IMR-90 (cell line): Measurements from ENCODE around the gene MBTPS1. TPM values are rescaled to one million over a fixed set of nuclear protein-coding genes. Genes with fewer than 3 reads are reported as not detected.

ENCODE experiments used
- ATAC-seq: fragments of 200-7000 bp; cut with Tn5 transposase; 2 replicates; pipeline ENCODE4 v1.9.1; 2020; ENCODE audit warnings: low read depth, mild to moderate bottlenecking, moderate library complexity
- BruUV-seq: library from RNA; stranded (reverse); fragments of 400-500 nt; replicated peaks from 2 replicates; lab custom pipeline; 2021; lab: Mats Ljungman, UMichigan
- CTCF ChIA-PET: fragments of 300-600 bp; formaldehyde crosslinking; extraction: SDS; loops from one replicate; lab custom pipeline; 2021; ENCODE audit warnings: antibody characterized with exemption; lab: Yijun Ruan, JAX
- POLR2A ChIA-PET: fragments of 300-600 bp; sonication (Branson Sonifier 250); formaldehyde crosslinking; loops from one replicate; lab custom pipeline; 2022; ENCODE audit warnings: antibody characterized with exemption; ENCODE audit not compliant: unreplicated experiment; lab: Charles Lee
- DNase-seq: peaks from one replicate; pipeline ENCODE4 v3.0.0; 2013
- H2AFZ ChIP-seq: replicated peaks from 2 replicates; pipeline ENCODE3; 2013; ENCODE audit warnings: low read length, mild to moderate bottlenecking; ENCODE audit not compliant: poor library complexity
- H2AK5ac ChIP-seq: 2 replicates; pipeline ENCODE4 v1.6.1; 2013; ENCODE audit warnings: low read depth, low read length, inconsistent platforms
- H2AK9ac ChIP-seq: replicated peaks from 2 replicates; pipeline ENCODE3; 2013; ENCODE audit warnings: mild to moderate bottlenecking, low read depth, low read length, moderate library complexity; ENCODE audit not compliant: poor library complexity
- H2BK120ac ChIP-seq: 2 replicates; pipeline ENCODE4 v1.6.1; 2013; ENCODE audit warnings: low read depth, low read length, inconsistent platforms
- H2BK15ac ChIP-seq: 3 replicates; pipeline ENCODE4 v1.6.1; 2013; ENCODE audit warnings: low read depth, low read length, inconsistent platforms
- H2BK20ac ChIP-seq: 2 replicates; pipeline ENCODE4 v1.6.1; 2013; ENCODE audit warnings: low read depth, mild to moderate bottlenecking, inconsistent platforms, low read length, moderate library complexity
- H2BK5ac ChIP-seq: 2 replicates; pipeline ENCODE4 v1.6.1; 2013; ENCODE audit warnings: mild to moderate bottlenecking, low read depth, low read length, inconsistent platforms; ENCODE audit not compliant: poor library complexity, severe bottlenecking
- H3K14ac ChIP-seq: replicated peaks from 2 replicates; pipeline ENCODE4 v1.6.1; 2013; ENCODE audit warnings: low read depth, low read length, inconsistent platforms
- H3K18ac ChIP-seq: 2 replicates; pipeline ENCODE4 v1.6.1; 2013; ENCODE audit warnings: low read depth, low read length, control low read depth
- H3K23ac ChIP-seq: 2 replicates; pipeline ENCODE4 v1.6.1; 2013; ENCODE audit warnings: low read depth, low read length, inconsistent platforms
- H3K27ac ChIP-seq: 2 replicates; pipeline ENCODE4 v1.5.1; 2013; ENCODE audit warnings: mild to moderate bottlenecking, control low read depth, low read length; ENCODE audit not compliant: insufficient read depth
- H3K27me3 ChIP-seq: 2 replicates; pipeline ENCODE4 v1.6.1; 2013; ENCODE audit warnings: low read length; ENCODE audit not compliant: control insufficient read depth, insufficient read depth
- H3K36me3 ChIP-seq: 2 replicates; pipeline ENCODE4 v1.6.1; 2013; ENCODE audit warnings: low read length, mixed read lengths; ENCODE audit not compliant: control insufficient read depth, insufficient read depth
- H3K4ac ChIP-seq: 2 replicates; pipeline ENCODE4 v1.6.1; 2013; ENCODE audit warnings: low read depth, low read length, inconsistent platforms
- H3K4me1 ChIP-seq: 2 replicates; pipeline ENCODE4 v1.6.1; 2013; ENCODE audit warnings: low read length, mixed read lengths; ENCODE audit not compliant: control insufficient read depth, insufficient read depth
- H3K4me2 ChIP-seq: 2 replicates; pipeline ENCODE4 v1.6.1; 2013; ENCODE audit warnings: low read depth, mild to moderate bottlenecking, control low read depth, low read length, moderate library complexity
- H3K4me3 ChIP-seq: 2 replicates; pipeline ENCODE4 v1.5.1; 2013; ENCODE audit warnings: low read depth, mild to moderate bottlenecking, control low read depth, low read length, moderate library complexity; ENCODE audit not compliant: insufficient read depth
- H3K56ac ChIP-seq: 2 replicates; pipeline ENCODE4 v1.6.1; 2013; ENCODE audit warnings: low read length, inconsistent platforms; ENCODE audit not compliant: insufficient read depth; ENCODE audit errors: extremely low read depth
- H3K79me1 ChIP-seq, 2 experiments: 2 replicates each; pipeline ENCODE4 v1.6.1; 2013; ENCODE audit warnings: low read length in 2 of 2, inconsistent platforms in 1 of 2, low read depth in 1 of 2
- H3K9ac ChIP-seq: 2 replicates; pipeline ENCODE4 v1.6.1; 2013; ENCODE audit warnings: low read depth, low read length, control low read depth
- H3K9me1 ChIP-seq: 2 replicates; pipeline ENCODE4 v1.6.1; 2013; ENCODE audit warnings: low read length, inconsistent platforms; ENCODE audit not compliant: insufficient read depth
- H3K9me3 ChIP-seq: 2 replicates; pipeline ENCODE4 v1.6.1; 2013; ENCODE audit warnings: low read length; ENCODE audit not compliant: control insufficient read depth, insufficient read depth
- H4K20me1 ChIP-seq: 2 replicates; pipeline ENCODE4 v1.6.1; 2013; ENCODE audit warnings: low read length, inconsistent platforms; ENCODE audit not compliant: insufficient read depth
- H4K5ac ChIP-seq: 2 replicates; pipeline ENCODE4 v1.6.1; 2013; ENCODE audit warnings: mild to moderate bottlenecking, low read depth, low read length, control low read depth
- H4K8ac ChIP-seq, 2 experiments: 2 replicates each; pipeline ENCODE4 v1.6.1; 2013; ENCODE audit warnings: low read depth in 2 of 2, low read length in 2 of 2, control low read depth in 1 of 2, inconsistent platforms in 1 of 2
- H4K91ac ChIP-seq: 2 replicates; pipeline ENCODE4 v1.6.1; 2013; ENCODE audit warnings: low read depth, low read length, inconsistent platforms; ENCODE audit not compliant: insufficient read depth
- BHLHE40 ChIP-seq: fragments of 150-350 bp; IDR thresholded peaks from 2 replicates; pipeline ENCODE4 v1.6.1; 2016; ENCODE audit warnings: mild to moderate bottlenecking, low read depth, low read length
- CEBPB ChIP-seq: IDR thresholded peaks from 2 replicates; pipeline ENCODE4 v1.6.1; 2012; ENCODE audit warnings: low read depth, low read length, improper control_type of control experiment
- CHD1 ChIP-seq: IDR thresholded peaks from 2 replicates; pipeline ENCODE4 v1.6.1; 2012; ENCODE audit warnings: low read depth, low read length, improper control_type of control experiment
- CTCF ChIP-seq: conservative IDR thresholded peaks from 2 replicates; pipeline ENCODE4 v1.5.1; 2012; ENCODE audit warnings: mild to moderate bottlenecking, low read depth, low read length, improper control_type of control experiment
- ELK1 ChIP-seq: fragments of 150-350 bp; IDR thresholded peaks from 2 replicates; pipeline ENCODE4 v1.6.1; 2016; ENCODE audit warnings: low read depth, mild to moderate bottlenecking, low read length, moderate library complexity, borderline replicate concordance
- FOS ChIP-seq: fragments of 150-350 bp; IDR thresholded peaks from 2 replicates; pipeline ENCODE4 v1.6.1; 2016; ENCODE audit warnings: low read depth, low read length
- MAFK ChIP-seq: IDR thresholded peaks from 2 replicates; pipeline ENCODE4 v1.6.1; 2012; ENCODE audit warnings: low read depth, low read length, improper control_type of control experiment
- MAZ ChIP-seq: IDR thresholded peaks from 2 replicates; pipeline ENCODE4 v1.6.1; 2012; ENCODE audit warnings: low read depth, mild to moderate bottlenecking, low read length, improper control_type of control experiment, moderate library complexity, borderline replicate concordance
- MXI1 ChIP-seq: IDR thresholded peaks from 2 replicates; pipeline ENCODE4 v1.6.1; 2012; ENCODE audit warnings: low read depth, mild to moderate bottlenecking, low read length, moderate library complexity, borderline replicate concordance
- NFE2L2 ChIP-seq: fragments of 150-350 bp; IDR thresholded peaks from 2 replicates; pipeline ENCODE4 v1.6.1; 2016; ENCODE audit warnings: low read depth, mild to moderate bottlenecking, low read length
- POLR2A ChIP-seq: IDR thresholded peaks from 2 replicates; pipeline ENCODE4 v1.6.1; 2012; ENCODE audit warnings: mild to moderate bottlenecking, low read depth, low read length
- RAD21 ChIP-seq: IDR thresholded peaks from 2 replicates; pipeline ENCODE4 v1.6.1; 2012; ENCODE audit warnings: low read length, improper control_type of control experiment
- RCOR1 ChIP-seq: IDR thresholded peaks from 2 replicates; pipeline ENCODE4 v1.6.1; 2012; ENCODE audit warnings: mild to moderate bottlenecking, low read length, improper control_type of control experiment; ENCODE audit not compliant: insufficient replicate concordance
- RFX5 ChIP-seq: IDR thresholded peaks from 2 replicates; pipeline ENCODE4 v1.8.0; 2012; ENCODE audit warnings: low read depth, mild to moderate bottlenecking, low read length, moderate library complexity
- SMC3 ChIP-seq: fragments of 150-350 bp; IDR thresholded peaks from 2 replicates; pipeline ENCODE4 v1.6.1; 2016; ENCODE audit warnings: low read depth, mild to moderate bottlenecking, antibody characterized with exemption, low read length, moderate library complexity
- USF2 ChIP-seq: fragments of 150-350 bp; IDR thresholded peaks from 2 replicates; pipeline ENCODE4 v1.6.1; 2017; ENCODE audit warnings: mild to moderate bottlenecking, antibody characterized with exemption, low read length, low read depth
- WGBS, 2 experiments: methylation state at CpG; one replicate each; pipeline versions ENCODE4 v1.1.5 to v1.1.7; 2013; ENCODE audit warnings: missing lambda C conversion rate in 2 of 2; ENCODE audit not compliant: insufficient read length in 1 of 2; ENCODE audit errors: extremely low coverage in 2 of 2; 5-methylcytosine and 5-hydroxymethylcytosine counted together
- dilution Hi-C: fragments of 300-500 bp; cut with HindIII; formaldehyde crosslinking; loops from one replicate; pipeline ENCODE4 v1.14.3; 2018; ENCODE audit warnings: low sequenced_read_pairs; ENCODE audit not compliant: unreplicated experiment
- in situ Hi-C: fragments of 300-500 bp; cut with MboI; formaldehyde crosslinking; loops from 3 replicates; pipeline ENCODE4 v1.14.3; 2019; ENCODE audit warnings: low sequenced_read_pairs, inconsistent platforms, mixed read lengths
- intact Hi-C: fragments of 100-400 bp; cut with micrococcal nuclease; formaldehyde crosslinking; loops from 2 replicates; pipeline ENCODE4 v1.10.0; 2022
- polyA plus RNA-seq, 3 experiments: library from polyadenylated mRNA; depleted of rRNA; stranded (reverse); fragments of >200 nt; gene quantifications; 2 replicates each; pipeline ENCODE4 v1.2.3, GENCODE V29; 2012; ENCODE audit warnings: low replicate concordance in 1 of 3
- total RNA-seq: library from RNA; depleted of rRNA; stranded (reverse); fragments of >200 nt; gene quantifications from 2 replicates; pipeline ENCODE4 v1.2.3, GENCODE V29; 2012

The MBTPS1 gene
- total and polyA plus RNA-seq, 2 of the 4 experiments (the other 2 are of a cell fraction): 59.0 to 70.4 TPM

GRCh38 chr16:84052071-84052622 lies 64.6 kb downstream of the MBTPS1 start:
- H4K5ac ChIP-seq: no peak overlapping the region
- no peak overlapping the region for H2AK5ac ChIP-seq
- H3K4me2 ChIP-seq: no peak overlapping the region
- no peak overlapping the region for H2BK5ac ChIP-seq
- no peak overlapping the region for H2BK120ac ChIP-seq
- BruUV-seq: no TSS peak
- no peak overlapping the region for H4K91ac ChIP-seq
- H3K4ac ChIP-seq: no peak overlapping the region
- 81% methylated on average over 11 of the region's 27 CpGs; no CpG with 5 or more reads in 1 of the 2 experiments for WGBS, 2 experiments
- no peak overlapping the region for H3K4me3 ChIP-seq
- no peak overlapping the region for H3K23ac ChIP-seq
- H3K9me1 ChIP-seq: no peaks in the 10 kb centered on the region
- peaks cover 44% of the 10 kb centered on the region for H3K36me3 ChIP-seq
- CTCF ChIA-PET: no interaction called here
- POLR2A ChIA-PET: no interaction called here
- TF ChIP-seq USF2: no peak
- no peak for TF ChIP-seq ELK1
- TF ChIP-seq MAFK: no peak
- no peak for TF ChIP-seq RFX5
- no peak for TF ChIP-seq RCOR1
- no peak for TF ChIP-seq RAD21
- no peak for TF ChIP-seq POLR2A
- TF ChIP-seq MXI1: no peak
- TF ChIP-seq CTCF: no peak
- TF ChIP-seq CHD1: no peak
- no peak for TF ChIP-seq MAZ
- no peak for TF ChIP-seq SMC3
- no peak for TF ChIP-seq FOS
- no peak for TF ChIP-seq BHLHE40
- no peak for TF ChIP-seq CEBPB
- TF ChIP-seq NFE2L2: no peak
- in situ Hi-C loops (no loop called here), dilution Hi-C loops (no loop called here), intact Hi-C loops (no loop called here)
- H3K79me1 ChIP-seq: no peaks in the 10 kb centered on the region; a peak in 1 of 4 replicates
- H3K56ac ChIP-seq: no peak overlapping the region
- H2BK20ac ChIP-seq: no peak overlapping the region
- H3K4me1 ChIP-seq: no peaks in the 10 kb centered on the region
- H4K20me1 ChIP-seq: 0 out of 2 replicates have a peak, but pooled peaks cover 3% of the 10 kb centered on the region
- H3K18ac ChIP-seq: no peak overlapping the region
- H3K27me3 ChIP-seq: no peaks in the 10 kb centered on the region
- no peak overlapping the region for H2AK9ac ChIP-seq
- H2BK15ac ChIP-seq: no peak overlapping the region
- H4K8ac ChIP-seq: no peak overlapping the region
- no peaks in the 10 kb centered on the region for H3K9me3 ChIP-seq
- no peak overlapping the region for H3K27ac ChIP-seq
- no peak for DNase-seq
- no peak for ATAC-seq
- H3K14ac ChIP-seq: no peak overlapping the region
- H2AFZ ChIP-seq: no peak overlapping the region
- H3K9ac ChIP-seq: no peak overlapping the region
